ENCODE results near the gene PSMA1.

GRCh38 chr11:14500181-14500651 is 20.0 kb downstream of the PSMA1 start:
- no peak for TF ChIP-seq CTCF (conservative IDR thresholded peaks at IDR 0.05; ENCODE audit: low read length)
- no peak for TF ChIP-seq EZH2phosphoT487 (IDR thresholded peaks at IDR 0.05; ENCODE audit: borderline replicate concordance, low read depth, low read length)

Data from OCI-LY7 (cell line).